NOMO-1 treated with dmso at 0.1 percent for 144 hours (cell line): Measurements from ENCODE around the gene LARP1.
"Not testable (repeated sequence)": the region's sequence is repeated elsewhere in the genome, so short reads cannot be mapped to it uniquely, and the experiment has no call there.

Source experiments
- DNase-seq: peaks from one replicate; lab custom pipeline; 2025; ENCODE audit not compliant: unreplicated experiment; lab: John Stamatoyannopoulos, UW

Gene LARP1

GRCh38 chr5:154759868-154760267 lies 4.7 kb downstream of the LARP1 start:
- DNase-seq, result not testable (repeated sequence)

- DNase-seq, result no peak
Measured at GRCh38 chr5:154761046-154761736, 6.0 kb downstream of the LARP1 start.

- no peak for DNase-seq
Measured at GRCh38 chr5:154762261-154762660, 7.1 kb downstream of the LARP1 start.

GRCh38 chr5:154762700-154763099 lies 7.5 kb downstream of the LARP1 start:
- no peak for DNase-seq

GRCh38 chr5:154764967-154765366 lies 9.8 kb downstream of the LARP1 start:
- no peak for DNase-seq

GRCh38 chr5:154765396-154765925 lies 10.3 kb downstream of the LARP1 start:
- DNase-seq, result no peak

GRCh38 chr5:154766558-154767281 lies 11.5 kb downstream of the LARP1 start:
- no peak for DNase-seq

- no peak for DNase-seq
Measured at GRCh38 chr5:154767576-154767975, 12.4 kb downstream of the LARP1 start.

GRCh38 chr5:154768207-154768606 lies 13.0 kb downstream of the LARP1 start:
- DNase-seq, result no peak

- no peak for DNase-seq
Measured at GRCh38 chr5:154770111-154770510, 14.9 kb downstream of the LARP1 start.

- no peak for DNase-seq
Measured at GRCh38 chr5:154771383-154771901, 16.3 kb downstream of the LARP1 start.

- no peak for DNase-seq
Measured at GRCh38 chr5:154773326-154773725, 18.1 kb downstream of the LARP1 start.

- no peak for DNase-seq
Measured at GRCh38 chr5:154776167-154776566, 21.0 kb downstream of the LARP1 start.

GRCh38 chr5:154778534-154778933 lies 23.4 kb downstream of the LARP1 start:
- DNase-seq, result no peak

- DNase-seq, result no peak
Measured at GRCh38 chr5:154779105-154779504, 23.9 kb downstream of the LARP1 start.

GRCh38 chr5:154780128-154780527 lies 25.0 kb downstream of the LARP1 start:
- no peak for DNase-seq

GRCh38 chr5:154782326-154782725 lies 27.1 kb downstream of the LARP1 start:
- no peak for DNase-seq

- no peak for DNase-seq
Measured at GRCh38 chr5:154782812-154783592, 27.8 kb downstream of the LARP1 start.

GRCh38 chr5:154783774-154784460 lies 28.7 kb downstream of the LARP1 start:
- DNase-seq, result no peak

GRCh38 chr5:154784856-154785255 lies 29.7 kb downstream of the LARP1 start:
- no peak for DNase-seq

- no peak for DNase-seq
Measured at GRCh38 chr5:154786414-154786813, 31.2 kb downstream of the LARP1 start.
